ENCODE measurements around the gene YKT6.

YKT6 gene

DNA sequence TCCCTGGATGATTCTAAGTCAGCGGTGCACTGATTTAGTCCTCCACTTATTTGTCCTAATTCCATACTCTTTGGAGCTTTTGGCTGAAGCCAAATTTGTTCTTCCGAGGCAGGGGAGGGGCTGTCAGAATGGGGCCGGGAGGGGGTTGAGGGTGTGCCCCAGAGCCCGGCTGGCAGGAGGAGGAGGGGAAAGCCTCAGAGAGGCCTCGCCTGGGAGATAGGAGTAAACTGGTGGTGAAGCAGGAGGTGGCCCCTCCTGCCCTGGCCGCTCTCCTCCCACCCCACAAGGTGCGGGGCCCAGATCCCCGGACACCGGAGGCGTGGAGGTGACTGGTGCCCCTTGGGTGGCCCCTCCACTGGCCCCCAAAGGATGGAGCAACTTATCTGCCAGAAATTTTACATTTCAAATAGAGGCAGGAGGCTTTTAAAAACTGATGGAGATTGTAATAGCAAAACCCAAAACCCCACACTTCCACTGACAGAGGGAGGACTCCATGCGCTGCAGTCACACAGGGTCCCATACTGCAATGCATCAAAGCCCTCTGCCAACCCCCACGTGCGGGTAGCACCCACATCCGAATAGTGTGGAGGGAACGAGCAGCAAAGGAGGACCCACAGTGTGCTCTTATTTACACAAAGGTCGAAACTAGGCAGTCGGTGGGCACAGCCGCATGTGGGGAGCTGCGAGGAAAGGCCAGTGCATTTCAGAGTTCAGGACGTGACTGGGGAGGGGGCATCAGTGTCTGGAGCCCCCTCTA, 62.7 kb downstream of the YKT6 start:
- no peak for DNase-seq

All from stimulated activated CD4-positive, alpha-beta T cell treated with anti-CD3 and anti-CD28 coated beads, Interleukin-15, amount 100 ng/mL, for 24 hours (primary cell).